Upper lobe of left lung (tissue), 4 donors: Measurements from ENCODE around the gene SHLD1.

Experiments
- POLR2A ChIP-seq, 4 donors: fragments of 450-650 bp; IDR thresholded peaks; one replicate each; pipeline ENCODE4 v1.5.1; 2016 to 2017; ENCODE audit warnings: antibody characterized with exemption in 4 of 4, mild to moderate bottlenecking in 2 of 4
- TF ChIP-seq, protein P1 (sequence below), 6 experiments: fragments of 450-650 bp in 4 of 6; fragments of 200-600 bp in 2 of 6; sonication (generic) in 2 of 6; IDR thresholded peaks; one replicate each; pipeline ENCODE4 v1.5.1; 2016 to 2019; ENCODE audit warnings: antibody characterized with exemption in 6 of 6

GRCh38 chr20:5893052-5893451 lies 142.9 kb downstream of the SHLD1 start:
- TF ChIP-seq POLR2A (IDR thresholded peaks at IDR 0.05), result no peak
- TF ChIP-seq, protein P1, sequence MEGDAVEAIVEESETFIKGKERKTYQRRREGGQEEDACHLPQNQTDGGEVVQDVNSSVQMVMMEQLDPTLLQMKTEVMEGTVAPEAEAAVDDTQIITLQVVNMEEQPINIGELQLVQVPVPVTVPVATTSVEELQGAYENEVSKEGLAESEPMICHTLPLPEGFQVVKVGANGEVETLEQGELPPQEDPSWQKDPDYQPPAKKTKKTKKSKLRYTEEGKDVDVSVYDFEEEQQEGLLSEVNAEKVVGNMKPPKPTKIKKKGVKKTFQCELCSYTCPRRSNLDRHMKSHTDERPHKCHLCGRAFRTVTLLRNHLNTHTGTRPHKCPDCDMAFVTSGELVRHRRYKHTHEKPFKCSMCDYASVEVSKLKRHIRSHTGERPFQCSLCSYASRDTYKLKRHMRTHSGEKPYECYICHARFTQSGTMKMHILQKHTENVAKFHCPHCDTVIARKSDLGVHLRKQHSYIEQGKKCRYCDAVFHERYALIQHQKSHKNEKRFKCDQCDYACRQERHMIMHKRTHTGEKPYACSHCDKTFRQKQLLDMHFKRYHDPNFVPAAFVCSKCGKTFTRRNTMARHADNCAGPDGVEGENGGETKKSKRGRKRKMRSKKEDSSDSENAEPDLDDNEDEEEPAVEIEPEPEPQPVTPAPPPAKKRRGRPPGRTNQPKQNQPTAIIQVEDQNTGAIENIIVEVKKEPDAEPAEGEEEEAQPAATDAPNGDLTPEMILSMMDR (IDR thresholded peaks at IDR 0.05), result no peak
